ENCODE results near the gene RPL31. TPM values are rescaled to one million over a fixed set of nuclear protein-coding genes. Genes with fewer than 3 reads are reported as not detected.

Gene RPL31
- 1,828 and 2,370 TPM in 2 replicates for total RNA-seq

DNA sequence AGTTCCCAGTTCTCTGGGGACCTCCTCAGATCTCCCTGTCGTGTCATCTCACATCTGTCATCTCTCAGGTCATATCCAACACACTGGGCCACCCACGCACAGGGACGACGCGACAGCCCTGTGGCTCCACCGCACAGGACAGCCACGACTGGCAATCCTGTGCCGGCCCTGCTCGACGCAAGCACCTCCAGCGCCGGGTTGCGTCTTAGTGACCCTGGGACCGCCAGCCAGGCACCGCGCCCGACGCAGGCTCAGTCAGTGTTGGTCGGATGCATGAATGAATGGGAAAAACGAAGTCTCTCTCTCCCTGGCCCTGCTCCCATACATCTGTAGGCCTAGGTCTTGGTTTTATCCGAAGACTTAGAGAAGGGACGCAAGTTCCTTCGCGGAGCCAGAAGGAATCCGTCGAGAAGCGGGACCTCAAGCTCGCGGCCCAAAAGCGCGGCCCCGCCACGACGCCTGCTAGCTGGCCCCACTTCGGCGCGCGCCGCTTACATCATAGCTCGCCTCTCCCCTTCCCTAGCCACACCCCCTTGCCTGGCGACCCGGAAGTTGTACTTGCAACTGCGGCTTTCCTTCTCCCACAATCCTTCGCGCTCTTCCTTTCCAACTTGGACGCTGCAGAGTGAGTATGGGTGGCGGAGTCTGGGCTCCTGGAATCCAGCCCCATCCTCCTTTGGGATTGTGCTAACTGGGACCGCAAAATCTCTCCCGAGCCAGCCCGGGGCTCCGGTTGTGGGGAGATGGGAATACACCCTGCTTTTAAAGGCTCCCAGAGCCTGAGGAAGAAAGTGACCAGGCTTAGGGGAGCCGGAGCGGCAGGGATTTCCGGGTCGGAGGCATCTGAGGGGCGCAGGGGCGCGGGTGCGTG, at the start of gene RPL31:
RPL31 (plus strand) TSS at position 599 of the 871 bp plus-strand sequence. CDS start 413 bp downstream, outside the sequence.
- peak within 1 kb of the TSS; percentile 95 for H3K27ac Mint-ChIP-seq
- H3K4me3 Mint-ChIP-seq = peak within 1 kb of the TSS; percentile 97
- H3K4me1 Mint-ChIP-seq = peaks cover 38% of the 10 kb centered on the region
- ChIA-PET CTCF (interaction anchor here (0.6 to 2.2 kb wide), 4 partner anchors 11 to 396 kb away, joined by 3 to 14 read pairs (median 6); no protein-coding TSS in a partner anchor), POLR2A (interaction anchor here (0.6 to 2.4 kb wide), 25 partner anchors 8 to 1847 kb away, joined by 3 to 38 read pairs (median 4); partner anchors contain the start of genes CNOT11, CREG2, LIPT1 and PDCL3)
- no peaks in the 10 kb centered on the region for H3K27me3 Mint-ChIP-seq
- H3K9me3 Mint-ChIP-seq = no peaks in the 10 kb centered on the region
- DNase-seq (peak; percentile 86), ATAC-seq (ENCODE audit: low read depth) (peak; percentile 95)
- peaks cover 51% of the 10 kb centered on the region for H3K36me3 Mint-ChIP-seq (ENCODE audit: low read depth)
- intact Hi-C loops (cut with micrococcal nuclease) = loop anchor here (1.0 to 2.0 kb wide), 6 partner anchors 10 to 1821 kb away; partner anchors contain the start of genes CNOT11, EIF5B, MITD1 and MRPL30
- TF ChIP-seq, protein P1, sequence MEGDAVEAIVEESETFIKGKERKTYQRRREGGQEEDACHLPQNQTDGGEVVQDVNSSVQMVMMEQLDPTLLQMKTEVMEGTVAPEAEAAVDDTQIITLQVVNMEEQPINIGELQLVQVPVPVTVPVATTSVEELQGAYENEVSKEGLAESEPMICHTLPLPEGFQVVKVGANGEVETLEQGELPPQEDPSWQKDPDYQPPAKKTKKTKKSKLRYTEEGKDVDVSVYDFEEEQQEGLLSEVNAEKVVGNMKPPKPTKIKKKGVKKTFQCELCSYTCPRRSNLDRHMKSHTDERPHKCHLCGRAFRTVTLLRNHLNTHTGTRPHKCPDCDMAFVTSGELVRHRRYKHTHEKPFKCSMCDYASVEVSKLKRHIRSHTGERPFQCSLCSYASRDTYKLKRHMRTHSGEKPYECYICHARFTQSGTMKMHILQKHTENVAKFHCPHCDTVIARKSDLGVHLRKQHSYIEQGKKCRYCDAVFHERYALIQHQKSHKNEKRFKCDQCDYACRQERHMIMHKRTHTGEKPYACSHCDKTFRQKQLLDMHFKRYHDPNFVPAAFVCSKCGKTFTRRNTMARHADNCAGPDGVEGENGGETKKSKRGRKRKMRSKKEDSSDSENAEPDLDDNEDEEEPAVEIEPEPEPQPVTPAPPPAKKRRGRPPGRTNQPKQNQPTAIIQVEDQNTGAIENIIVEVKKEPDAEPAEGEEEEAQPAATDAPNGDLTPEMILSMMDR (IDR thresholded peaks at IDR 0.05) = no peak

DNA sequence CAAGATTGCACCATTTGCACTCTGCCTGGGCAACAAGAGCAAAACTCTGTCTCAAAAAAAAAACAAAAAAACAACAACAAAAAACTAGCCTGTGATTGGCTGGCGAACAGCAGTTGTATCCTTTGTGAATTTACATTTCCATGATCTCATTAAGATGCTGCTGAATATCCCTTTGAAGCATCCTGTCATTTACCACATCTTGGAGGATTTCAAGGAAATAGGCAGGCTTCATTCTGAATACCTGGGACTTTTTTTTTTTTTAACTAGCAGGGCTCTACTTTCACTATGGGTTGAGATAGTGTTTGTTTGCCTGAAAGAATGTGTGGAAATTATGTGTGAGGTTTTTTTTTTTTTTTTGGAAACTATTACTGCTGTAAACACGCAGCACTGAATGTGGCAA, 49.6 kb upstream of the RPL31 start:
- H3K9me3 Mint-ChIP-seq = peaks cover 2% of the 10 kb centered on the region
- H3K27me3 Mint-ChIP-seq = peaks cover 18% of the 10 kb centered on the region
- intact Hi-C loops (cut with micrococcal nuclease) = no loop called here
- ChIA-PET POLR2A (no interaction called here), CTCF (no interaction called here)
- ATAC-seq (ENCODE audit: low read depth) = no peak
- H3K36me3 Mint-ChIP-seq (ENCODE audit: low read depth) = no peaks in the 10 kb centered on the region
- TF ChIP-seq, protein P1 (IDR thresholded peaks at IDR 0.05) = no peak
- H3K4me1 Mint-ChIP-seq = no peaks in the 10 kb centered on the region
- H3K27ac Mint-ChIP-seq = no peak overlapping the region
- no peak for DNase-seq
- H3K4me3 Mint-ChIP-seq = no peak overlapping the region

DNA sequence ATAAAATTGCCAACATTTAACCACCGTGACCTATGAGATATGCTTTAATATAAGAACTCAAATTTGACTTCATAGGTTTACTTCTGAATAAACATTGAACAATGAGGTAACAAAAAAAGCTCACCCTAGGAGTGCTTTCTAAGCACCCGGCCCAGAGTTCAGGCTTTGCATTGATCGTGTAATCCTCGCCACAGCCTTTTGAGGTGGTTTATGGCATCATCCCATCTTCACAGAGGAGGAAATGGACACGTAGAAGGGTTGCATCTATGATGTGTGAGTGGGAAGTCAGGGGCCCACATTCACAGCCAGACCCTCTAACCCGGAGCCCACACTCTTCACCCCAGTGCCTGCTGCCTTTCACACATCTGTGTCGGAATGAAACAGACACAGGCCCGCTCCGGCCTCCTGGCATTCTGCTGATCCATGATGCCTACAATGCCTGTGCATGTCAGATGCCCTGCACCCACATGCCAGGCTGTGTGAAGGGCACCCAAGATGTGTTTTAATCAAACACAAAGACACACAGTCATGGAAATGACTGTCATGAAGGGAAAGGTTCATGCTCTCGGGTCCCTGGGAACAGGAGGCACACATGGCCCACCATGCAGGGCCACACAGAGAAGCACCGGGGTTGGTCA, 48.6 kb upstream of the RPL31 start:
- H3K27me3 Mint-ChIP-seq = peaks cover 21% of the 10 kb centered on the region
- H3K27ac Mint-ChIP-seq = no peak overlapping the region
- H3K9me3 Mint-ChIP-seq = peaks cover 2% of the 10 kb centered on the region
- H3K4me1 Mint-ChIP-seq = no peaks in the 10 kb centered on the region
- TF ChIP-seq, protein P1 (IDR thresholded peaks at IDR 0.05) = no peak
- no peak for ATAC-seq (ENCODE audit: low read depth)
- ChIA-PET POLR2A (no interaction called here), CTCF (no interaction called here)
- DNase-seq = no peak
- H3K36me3 Mint-ChIP-seq (ENCODE audit: low read depth) = no peaks in the 10 kb centered on the region
- intact Hi-C loops (cut with micrococcal nuclease) = no loop called here
- no peak overlapping the region for H3K4me3 Mint-ChIP-seq

DNA sequence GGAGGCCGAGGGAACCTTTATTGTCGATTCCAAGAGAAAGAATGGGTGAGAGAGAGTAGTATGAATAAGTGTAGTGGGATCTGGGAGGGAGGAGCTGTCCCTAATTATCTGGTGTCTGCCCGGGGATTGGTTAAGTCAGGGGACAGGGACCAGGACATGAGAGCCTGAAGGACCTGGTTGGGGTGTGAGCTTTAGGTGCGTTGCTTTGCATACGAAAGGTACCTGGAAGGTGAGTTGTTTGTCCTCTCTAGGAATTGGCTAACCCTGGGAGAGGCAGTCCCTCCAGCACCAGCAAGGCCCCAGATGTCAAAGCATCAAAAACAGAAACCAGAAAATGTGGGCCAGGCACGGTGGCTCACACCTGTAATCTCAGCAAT, 48.1 kb upstream of the RPL31 start:
- no peak for DNase-seq
- Mint-ChIP-seq H3K4me1 (no peaks in the 10 kb centered on the region), H3K9me3 (peaks cover 2% of the 10 kb centered on the region), H3K4me3 (no peak overlapping the region), H3K27ac (no peak overlapping the region), H3K36me3 (ENCODE audit: low read depth) (no peaks in the 10 kb centered on the region), H3K27me3 (peaks cover 19% of the 10 kb centered on the region)
- TF ChIP-seq, protein P1 (IDR thresholded peaks at IDR 0.05) = no peak
- ChIA-PET POLR2A (no interaction called here), CTCF (no interaction called here)
- ATAC-seq (ENCODE audit: low read depth) = no peak
- intact Hi-C loops (cut with micrococcal nuclease) = no loop called here

DNA sequence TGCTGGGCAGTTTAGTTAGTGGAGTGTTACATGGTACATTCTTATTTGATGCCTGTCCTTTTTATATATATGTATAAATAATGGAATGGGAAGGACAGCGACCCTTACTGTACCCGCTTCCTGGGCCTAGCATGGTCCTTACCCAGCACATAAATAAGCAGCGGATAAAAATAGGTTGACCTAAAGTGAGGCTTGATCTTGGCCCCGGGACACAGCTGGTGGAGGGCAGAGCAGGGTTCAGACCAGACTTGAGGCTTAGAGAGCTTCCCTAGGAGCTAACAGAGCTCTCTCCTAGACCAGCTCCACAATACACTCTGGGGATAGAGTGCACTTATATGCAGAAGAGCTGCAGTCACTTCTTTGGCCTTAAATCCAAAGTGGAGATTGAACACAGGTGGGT, 46.9 kb upstream of the RPL31 start:
- Mint-ChIP-seq H3K27me3 (peaks cover 17% of the 10 kb centered on the region), H3K4me3 (no peak overlapping the region), H3K4me1 (no peaks in the 10 kb centered on the region), H3K9me3 (peaks cover 2% of the 10 kb centered on the region), H3K27ac (no peak overlapping the region), H3K36me3 (ENCODE audit: low read depth) (no peaks in the 10 kb centered on the region)
- ChIA-PET CTCF (no interaction called here), POLR2A (no interaction called here)
- DNase-seq (no peak), ATAC-seq (ENCODE audit: low read depth) (no peak)
- intact Hi-C loops (cut with micrococcal nuclease) = no loop called here
- TF ChIP-seq, protein P1 (IDR thresholded peaks at IDR 0.05) = no peak

Data from activated B cell treated with CpG ODN at 0.5 μM for 24 hours (primary cell).